Stomach (tissue), 4 donors: ENCODE measurements around the gene RPS6KA2.

ENCODE experiments used
- EP300 ChIP-seq: sonication (generic); formaldehyde crosslinking; IDR thresholded peaks from one replicate; pipeline ENCODE4 v1.6.1; 2017; ENCODE audit warnings: antibody characterized with exemption
- POLR2A ChIP-seq, 4 donors: fragments of 450-650 bp; IDR thresholded peaks; one replicate each; pipeline ENCODE4 v1.6.1; 2016; ENCODE audit warnings: antibody characterized with exemption in 4 of 4, control low read depth in 2 of 4, mild to moderate bottlenecking in 1 of 4, moderate library complexity in 1 of 4
- POLR2AphosphoS5 ChIP-seq, 3 donors: sonication (generic); formaldehyde crosslinking; IDR thresholded peaks; one replicate each; pipeline ENCODE4 v1.6.1; 2016; ENCODE audit warnings: antibody characterized with exemption in 3 of 3
- TF ChIP-seq, protein P1 (sequence below), 7 experiments: fragments of 450-650 bp in 4 of 7; fragments of 200-600 bp in 3 of 7; sonication (generic) in 3 of 7; IDR thresholded peaks; one replicate each; pipeline ENCODE4 v1.5.1; 2016 to 2019; ENCODE audit warnings: antibody characterized with exemption in 7 of 7, control low read depth in 2 of 7, mild to moderate bottlenecking in 1 of 7

DNA sequence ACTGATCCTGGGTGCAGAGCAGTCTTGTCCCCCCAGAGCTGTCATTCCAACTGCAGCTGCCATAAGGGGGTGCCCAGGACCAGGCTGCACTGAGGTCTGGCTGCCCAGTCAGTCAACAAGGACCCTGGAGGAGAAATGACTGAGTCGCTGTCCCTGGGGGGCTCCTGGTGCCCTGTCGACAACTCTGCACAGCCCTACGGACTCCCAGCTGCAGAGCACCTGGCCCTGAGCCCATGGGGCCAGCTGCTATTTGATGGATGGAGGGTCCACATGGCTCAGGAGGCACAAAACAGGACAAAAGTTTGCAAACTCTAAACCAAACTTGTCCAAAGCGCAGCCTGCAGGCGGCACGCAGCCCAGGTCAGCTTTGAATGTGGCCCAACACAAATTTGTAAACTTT is 46.3 kb upstream of the RPS6KA2 start:
- TF ChIP-seq, protein P1, sequence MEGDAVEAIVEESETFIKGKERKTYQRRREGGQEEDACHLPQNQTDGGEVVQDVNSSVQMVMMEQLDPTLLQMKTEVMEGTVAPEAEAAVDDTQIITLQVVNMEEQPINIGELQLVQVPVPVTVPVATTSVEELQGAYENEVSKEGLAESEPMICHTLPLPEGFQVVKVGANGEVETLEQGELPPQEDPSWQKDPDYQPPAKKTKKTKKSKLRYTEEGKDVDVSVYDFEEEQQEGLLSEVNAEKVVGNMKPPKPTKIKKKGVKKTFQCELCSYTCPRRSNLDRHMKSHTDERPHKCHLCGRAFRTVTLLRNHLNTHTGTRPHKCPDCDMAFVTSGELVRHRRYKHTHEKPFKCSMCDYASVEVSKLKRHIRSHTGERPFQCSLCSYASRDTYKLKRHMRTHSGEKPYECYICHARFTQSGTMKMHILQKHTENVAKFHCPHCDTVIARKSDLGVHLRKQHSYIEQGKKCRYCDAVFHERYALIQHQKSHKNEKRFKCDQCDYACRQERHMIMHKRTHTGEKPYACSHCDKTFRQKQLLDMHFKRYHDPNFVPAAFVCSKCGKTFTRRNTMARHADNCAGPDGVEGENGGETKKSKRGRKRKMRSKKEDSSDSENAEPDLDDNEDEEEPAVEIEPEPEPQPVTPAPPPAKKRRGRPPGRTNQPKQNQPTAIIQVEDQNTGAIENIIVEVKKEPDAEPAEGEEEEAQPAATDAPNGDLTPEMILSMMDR (IDR thresholded peaks at IDR 0.05) = no peak
- TF ChIP-seq POLR2AphosphoS5 (IDR thresholded peaks at IDR 0.05) (no peak), EP300 (no peak), POLR2A (IDR thresholded peaks at IDR 0.05) (no peak)
